DND-41 (cell line): Measurements from ENCODE around the gene TBC1D10A.

ENCODE experiments used
- ATAC-seq: fragments of 200-7000 bp; cut with Tn5 transposase; 3 replicates; pipeline ENCODE4 v1.9.1; 2021; ENCODE audit warnings: low read depth; ENCODE audit not compliant: insufficient read depth
- DNase-seq: peaks from one replicate; pipeline ENCODE4 v3.0.0-alpha.2; 2020
- H2AFZ ChIP-seq: 2 replicates; pipeline ENCODE4 v1.6.0; 2012; ENCODE audit warnings: low read depth, low read length
- H3K27ac ChIP-seq: 2 replicates; pipeline ENCODE4 v1.5.1; 2012; ENCODE audit warnings: low read length, inconsistent platforms
- H3K27me3 ChIP-seq: fragments of 200-600 bp; sonication (generic); 2 replicates; pipeline ENCODE4 v1.6.0; 2012; ENCODE audit warnings: low read length, mild to moderate bottlenecking, inconsistent platforms; ENCODE audit not compliant: insufficient read depth, poor library complexity
- H3K36me3 ChIP-seq: 2 replicates; pipeline ENCODE4 v1.5.1; 2012; ENCODE audit warnings: low read length, inconsistent platforms; ENCODE audit not compliant: insufficient read depth
- H3K4me1 ChIP-seq: 2 replicates; pipeline ENCODE4 v1.5.1; 2012; ENCODE audit warnings: mild to moderate bottlenecking, low read length; ENCODE audit not compliant: insufficient read depth
- H3K4me2 ChIP-seq: 2 replicates; pipeline ENCODE4 v1.6.0; 2012; ENCODE audit warnings: mild to moderate bottlenecking, moderate library complexity, low read length, inconsistent platforms; ENCODE audit not compliant: insufficient read depth
- H3K4me3 ChIP-seq, 2 experiments: fragments of 200-600 bp in 1 of 2; shearing (Covaris generic) in 1 of 2; 2 replicates each; pipeline ENCODE4 v1.5.1; 2012 to 2016; ENCODE audit warnings: inconsistent platforms in 2 of 2, low read length in 2 of 2, mild to moderate bottlenecking in 2 of 2, low read depth in 1 of 2, moderate library complexity in 1 of 2
- H3K79me2 ChIP-seq: 2 replicates; pipeline ENCODE4 v1.6.0; 2012; ENCODE audit warnings: low read length, inconsistent platforms; ENCODE audit not compliant: insufficient read depth
- H3K9ac ChIP-seq: 2 replicates; pipeline ENCODE4 v1.6.0; 2012; ENCODE audit warnings: low read depth, mild to moderate bottlenecking, inconsistent platforms, low read length, moderate library complexity
- H3K9me3 ChIP-seq: 2 replicates; pipeline ENCODE4 v1.5.1; 2012; ENCODE audit warnings: low read length, moderate library complexity, mild to moderate bottlenecking, inconsistent platforms; ENCODE audit not compliant: insufficient read depth, severe bottlenecking
- H4K20me1 ChIP-seq: 2 replicates; pipeline ENCODE4 v1.6.0; 2012; ENCODE audit warnings: low read length; ENCODE audit not compliant: insufficient read depth
- CTCF ChIP-seq: IDR thresholded peaks from 2 replicates; pipeline ENCODE4 v1.5.1; 2012; ENCODE audit warnings: borderline replicate concordance, low read length, moderate library complexity, mild to moderate bottlenecking; ENCODE audit not compliant: poor library complexity, severe bottlenecking; ENCODE audit errors: extremely low read depth
- EZH2 ChIP-seq: IDR thresholded peaks from 3 replicates; pipeline ENCODE4 v1.6.1; 2012; ENCODE audit warnings: borderline replicate concordance, low read depth, mild to moderate bottlenecking, moderate library complexity, low read length, inconsistent platforms; ENCODE audit not compliant: severe bottlenecking

The TBC1D10A gene

GRCh38 chr22:30351226-30351625 is 24.5 kb upstream of the TBC1D10A start:
- Histone ChIP-seq H4K20me1 (peaks cover 75% of the 10 kb centered on the region), H3K4me1 (peaks cover 35% of the 10 kb centered on the region), H3K79me2 (peaks cover 94% of the 10 kb centered on the region), H3K9me3 (no peaks in the 10 kb centered on the region), H3K27me3 (no peaks in the 10 kb centered on the region), H3K27ac (no peak overlapping the region), H3K36me3 (peaks cover 92% of the 10 kb centered on the region), H3K4me3 (no peak overlapping the region), H2AFZ (no peak overlapping the region), H3K4me2 (no peak overlapping the region), H3K9ac (no peak overlapping the region)
- TF ChIP-seq CTCF, result no peak
- TF ChIP-seq EZH2, result no peak
- no peak for DNase-seq
- ATAC-seq, result no peak

GRCh38 chr22:30348809-30349208 is 22.1 kb upstream of the TBC1D10A start:
- no peak for ATAC-seq
- H3K9ac ChIP-seq, result no peak overlapping the region

GRCh38 chr22:30348404-30348803 is 21.7 kb upstream of the TBC1D10A start:
- Histone ChIP-seq H3K4me3 (no peak overlapping the region), H3K9ac (no peak overlapping the region), H3K4me2 (no peak overlapping the region), H3K27me3 (no peaks in the 10 kb centered on the region), H2AFZ (no peak overlapping the region), H3K79me2 (peaks cover 74% of the 10 kb centered on the region), H3K9me3 (no peaks in the 10 kb centered on the region), H3K27ac (no peak overlapping the region), H4K20me1 (peaks cover 62% of the 10 kb centered on the region), H3K36me3 (peaks cover 98% of the 10 kb centered on the region), H3K4me1 (peaks cover 11% of the 10 kb centered on the region; the same call in 1 of the 2 replicates)
- no peak for DNase-seq
- no peak for ATAC-seq
- TF ChIP-seq CTCF (no peak), EZH2 (no peak)

More at GRCh38 chr22:30348809-30349208, 22.1 kb upstream of the TBC1D10A start:
- Histone ChIP-seq H3K4me3 (no peak overlapping the region), H3K27ac (no peak overlapping the region), H4K20me1 (peaks cover 65% of the 10 kb centered on the region), H3K79me2 (peaks cover 78% of the 10 kb centered on the region), H2AFZ (no peak overlapping the region), H3K36me3 (peaks cover 98% of the 10 kb centered on the region), H3K4me1 (peaks cover 13% of the 10 kb centered on the region; the same call in 1 of the 2 replicates), H3K27me3 (no peaks in the 10 kb centered on the region), H3K4me2 (no peak overlapping the region), H3K9me3 (no peaks in the 10 kb centered on the region)
- no peak for DNase-seq
- TF ChIP-seq EZH2 (no peak), CTCF (no peak)
